ENCODE data around the gene FLOT1. TPM values are rescaled to one million over a fixed set of nuclear protein-coding genes. Genes with fewer than 3 reads are reported as not detected.
"Not testable (repeated sequence)": the region's sequence is repeated elsewhere in the genome, so short reads cannot be mapped to it uniquely, and the experiment has no call there.

FLOT1 gene
- total RNA-seq, 2 donors from 2014 or later: 293 to 319 TPM

DNA sequence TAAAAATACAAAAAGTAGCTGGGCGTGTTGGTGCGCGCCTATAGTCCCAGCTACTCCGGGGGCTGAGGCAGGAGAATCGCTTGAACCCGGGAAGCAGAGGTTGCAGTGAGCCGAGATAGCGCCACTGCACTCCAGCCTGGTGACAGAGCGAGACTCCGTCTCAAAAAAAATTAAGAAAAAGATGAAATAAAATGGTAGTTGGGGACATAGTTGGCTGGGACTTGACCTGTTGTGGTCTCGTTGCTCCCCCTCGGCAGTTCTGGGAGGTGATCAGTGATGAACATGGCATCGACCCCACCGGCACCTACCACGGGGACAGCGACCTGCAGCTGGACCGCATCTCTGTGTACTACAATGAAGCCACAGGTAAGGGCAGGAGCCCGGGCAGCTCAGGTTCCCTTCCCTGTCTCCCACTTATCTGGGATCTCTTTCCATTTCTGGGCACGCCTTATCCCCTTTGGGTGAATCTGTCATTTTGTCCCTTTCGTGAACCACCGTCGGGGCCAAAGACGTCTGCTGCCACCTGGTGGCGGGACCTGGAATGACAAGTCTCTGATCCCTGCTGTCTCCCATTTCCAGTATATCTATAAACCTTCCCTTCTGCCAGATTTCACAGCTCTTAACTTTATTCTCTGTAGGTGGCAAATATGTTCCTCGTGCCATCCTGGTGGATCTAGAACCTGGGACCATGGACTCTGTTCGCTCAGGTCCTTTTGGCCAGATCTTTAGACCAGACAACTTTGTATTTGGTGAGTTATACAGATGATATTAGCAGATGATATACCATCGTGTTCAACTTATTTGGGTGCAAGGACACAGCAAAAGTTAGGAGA is 20.0 kb downstream of the FLOT1 start:
- no peaks in the 10 kb centered on the region for H3K27me3 Mint-ChIP-seq (ENCODE audit: low read depth)
- H3K4me1 Mint-ChIP-seq (ENCODE audit: low read depth): peaks cover 55% of the 10 kb centered on the region
- peaks cover 28 to 50% of the 10 kb centered on the region in 2 donors for H3K36me3 Mint-ChIP-seq (ENCODE audit: insufficient read depth in 2 of 2)

DNA sequence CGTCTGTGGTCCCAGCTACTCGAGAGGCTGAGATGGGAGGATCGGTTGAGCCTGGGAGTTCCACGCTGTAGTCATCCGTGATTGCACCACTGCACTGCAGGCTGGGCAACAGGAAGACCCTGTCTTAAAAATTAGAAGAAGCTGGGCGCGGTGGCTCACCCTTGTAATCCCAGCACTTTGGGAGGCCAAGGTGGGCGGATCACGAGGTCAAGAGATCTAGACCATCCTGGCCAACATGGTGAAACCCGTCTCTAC is 20.5 kb downstream of the FLOT1 start:
- Mint-ChIP-seq H3K36me3 (ENCODE audit: insufficient read depth in 2 of 2) (peaks cover 28 to 53% of the 10 kb centered on the region in 2 donors), H3K4me1 (ENCODE audit: low read depth) (peaks cover 59% of the 10 kb centered on the region), H3K27ac (peak overlapping the region; percentile 99), H3K4me3 (peak overlapping the region; percentile 94 to 96)
- H3K27me3 Mint-ChIP-seq (ENCODE audit: low read depth); ATAC-seq (replicated peaks in 1 of 2); H3K9me3 Mint-ChIP-seq: not testable (repeated sequence)
- peak in 1 of 2 donors; percentile 19 for DNase-seq

More for the DNA sequence above, 20.0 kb downstream of the FLOT1 start:
- Mint-ChIP-seq H3K27ac (peak overlapping the region; percentile 99), H3K9me3 (no peaks in the 10 kb centered on the region), H3K4me3 (peak overlapping the region; percentile 94 to 96)
- ATAC-seq (replicated peaks in 1 of 2) (no peak), DNase-seq (peak; percentile 81 to 88)

DNA sequence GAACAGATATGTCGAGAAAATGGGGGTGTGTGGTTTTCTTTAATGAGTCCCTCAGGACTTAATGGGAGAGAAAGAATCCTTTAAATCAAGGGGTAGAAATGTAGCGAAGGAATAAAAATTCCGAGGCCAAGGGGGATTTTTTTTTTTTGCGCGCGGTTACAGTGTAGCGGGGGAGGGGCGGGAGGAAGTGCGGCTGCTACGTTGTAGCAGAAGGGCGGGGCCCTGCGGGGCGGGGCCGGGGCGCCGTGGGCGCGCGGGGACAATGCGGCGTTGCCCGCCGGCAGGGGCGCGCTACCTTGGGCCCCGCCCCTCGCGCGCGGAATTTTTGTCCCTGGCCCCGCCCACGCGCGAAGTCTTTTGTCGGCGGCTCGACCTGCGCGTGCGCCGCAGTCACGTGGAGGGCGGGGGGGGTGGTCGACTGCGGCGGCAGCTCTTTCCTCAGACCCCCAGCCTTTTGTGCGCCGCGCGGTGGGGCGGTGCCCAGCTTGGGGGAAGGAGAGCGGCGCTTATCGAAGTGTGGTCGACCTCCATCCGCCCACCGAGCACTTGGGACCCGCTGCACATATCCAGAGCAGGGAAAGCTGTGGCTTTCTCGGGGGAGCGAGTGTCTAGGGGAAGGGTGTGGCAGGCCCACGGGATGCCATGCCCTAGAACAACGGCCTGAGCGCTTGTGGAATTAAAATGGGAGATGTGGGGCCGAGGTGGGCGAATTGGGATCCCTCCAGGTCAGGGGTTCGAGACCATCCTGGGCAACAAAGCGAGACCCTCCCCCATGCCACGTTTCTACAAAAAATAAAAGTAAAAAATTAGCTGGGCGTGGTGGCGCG is 21.1 kb downstream of the FLOT1 start:
- H3K36me3 Mint-ChIP-seq (ENCODE audit: insufficient read depth in 2 of 2): peaks cover 32 to 58% of the 10 kb centered on the region in 2 donors
- H3K4me3 Mint-ChIP-seq: peak overlapping the region; percentile 94 to 96
- H3K27ac Mint-ChIP-seq: peak overlapping the region; percentile 99
- DNase-seq (peak; percentile 96 to 98), ATAC-seq (replicated peaks in 1 of 2) (peak; percentile 34 to 37)
- H3K27me3 Mint-ChIP-seq (ENCODE audit: low read depth): no peaks in the 10 kb centered on the region
- no peaks in the 10 kb centered on the region for H3K9me3 Mint-ChIP-seq
- H3K4me1 Mint-ChIP-seq (ENCODE audit: low read depth): peaks cover 64% of the 10 kb centered on the region

- Mint-ChIP-seq H3K27ac (peak overlapping the region; percentile 99), H3K9me3 (no peaks in the 10 kb centered on the region), H3K27me3 (ENCODE audit: low read depth) (no peaks in the 10 kb centered on the region), H3K4me1 (ENCODE audit: low read depth) (peaks cover 71% of the 10 kb centered on the region), H3K36me3 (ENCODE audit: insufficient read depth in 2 of 2) (peaks cover 33 to 64% of the 10 kb centered on the region in 2 donors), H3K4me3 (peak overlapping the region; percentile 94 to 96)
- DNase-seq (peak; percentile 77 to 78), ATAC-seq (replicated peaks in 1 of 2) (no peak)
These were observed 21.7 kb downstream of the FLOT1 start for GRCh38 chr6:30720738-30721197.

DNA sequence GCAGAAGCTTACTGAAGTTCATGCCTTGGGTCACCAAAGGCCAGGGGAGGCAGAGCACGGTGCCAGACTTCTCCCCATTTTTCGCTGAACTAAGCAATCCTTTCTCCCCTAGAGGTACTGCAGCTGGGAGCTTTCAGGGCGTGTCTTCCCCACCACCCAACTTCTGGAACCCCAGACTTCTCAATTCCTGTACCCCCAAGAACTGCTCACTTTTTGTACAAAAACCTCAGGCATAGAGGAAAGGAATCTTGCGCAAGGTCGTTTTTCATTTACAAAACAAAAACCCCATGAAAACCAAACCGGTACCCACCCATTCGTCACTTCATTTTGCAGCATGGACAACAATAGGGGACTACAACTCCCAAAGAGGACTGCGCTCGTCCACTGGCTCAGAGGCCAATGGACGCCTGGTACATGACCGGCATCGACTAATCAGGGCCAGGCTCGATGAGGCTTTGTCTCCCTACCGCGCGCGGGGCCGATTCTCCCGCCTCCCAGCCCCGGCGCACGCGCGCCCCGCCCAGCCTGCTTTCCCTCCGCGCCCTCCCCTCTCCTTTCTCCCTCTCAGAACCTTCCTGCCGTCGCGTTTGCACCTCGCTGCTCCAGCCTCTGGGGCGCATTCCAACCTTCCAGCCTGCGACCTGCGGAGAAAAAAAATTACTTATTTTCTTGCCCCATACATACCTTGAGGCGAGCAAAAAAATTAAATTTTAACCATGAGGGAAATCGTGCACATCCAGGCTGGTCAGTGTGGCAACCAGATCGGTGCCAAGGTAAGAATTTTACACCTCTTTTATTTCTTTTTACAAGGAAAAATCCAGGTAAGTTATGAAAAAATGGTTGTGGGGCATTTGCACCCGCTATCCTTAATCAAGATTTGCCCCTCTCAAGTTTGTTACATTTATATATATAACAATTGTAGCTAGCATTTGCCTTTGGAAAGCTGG is 22.4 kb downstream of the FLOT1 start, which contains the start of gene TUBB:
TUBB (plus strand) TSS at position 562 of the 947 bp plus-strand sequence; CDS start at position 717, 155 bp downstream.
- Mint-ChIP-seq H3K9me3 (no peaks in the 10 kb centered on the region), H3K27ac (peak within 1 kb of the TSS; percentile 99), H3K4me1 (ENCODE audit: low read depth) (peaks cover 75% of the 10 kb centered on the region), H3K36me3 (ENCODE audit: insufficient read depth in 2 of 2) (peaks cover 33 to 63% of the 10 kb centered on the region in 2 donors), H3K4me3 (peak within 1 kb of the TSS; percentile 94 to 96), H3K27me3 (ENCODE audit: low read depth) (no peaks in the 10 kb centered on the region)
- ATAC-seq (replicated peaks in 1 of 2) (peak; percentile 68 to 69), DNase-seq (peak; percentile 95 to 97)

DNA sequence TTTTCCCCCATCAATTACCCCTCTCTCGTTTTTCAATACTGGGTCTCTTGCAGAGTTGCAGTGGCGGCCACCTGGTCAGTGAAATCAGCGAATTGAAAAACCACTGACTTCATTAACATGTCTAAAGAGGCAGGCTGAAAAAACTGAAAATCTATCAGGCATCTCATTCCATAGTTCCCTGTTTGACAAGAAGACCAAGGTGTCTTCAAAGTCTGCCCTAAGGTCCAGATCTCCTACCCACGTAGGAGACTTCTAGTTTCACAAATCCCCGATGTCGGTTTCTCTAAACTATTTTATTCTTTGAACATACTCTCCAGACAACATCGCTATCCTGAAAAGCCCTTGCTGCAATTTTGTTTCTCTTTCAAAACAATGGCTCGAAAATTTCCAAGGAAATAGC is 23.1 kb downstream of the FLOT1 start:
- H3K4me1 Mint-ChIP-seq (ENCODE audit: low read depth): peaks cover 73% of the 10 kb centered on the region
- no peak for DNase-seq
- H3K36me3 Mint-ChIP-seq (ENCODE audit: insufficient read depth in 2 of 2): peaks cover 32 to 62% of the 10 kb centered on the region in 2 donors
- peak overlapping the region; percentile 94 to 96 for H3K4me3 Mint-ChIP-seq
- no peak for ATAC-seq (replicated peaks in 1 of 2)
- H3K27me3 Mint-ChIP-seq (ENCODE audit: low read depth): no peaks in the 10 kb centered on the region
- no peaks in the 10 kb centered on the region for H3K9me3 Mint-ChIP-seq
- H3K27ac Mint-ChIP-seq: peak overlapping the region; percentile 99

DNA sequence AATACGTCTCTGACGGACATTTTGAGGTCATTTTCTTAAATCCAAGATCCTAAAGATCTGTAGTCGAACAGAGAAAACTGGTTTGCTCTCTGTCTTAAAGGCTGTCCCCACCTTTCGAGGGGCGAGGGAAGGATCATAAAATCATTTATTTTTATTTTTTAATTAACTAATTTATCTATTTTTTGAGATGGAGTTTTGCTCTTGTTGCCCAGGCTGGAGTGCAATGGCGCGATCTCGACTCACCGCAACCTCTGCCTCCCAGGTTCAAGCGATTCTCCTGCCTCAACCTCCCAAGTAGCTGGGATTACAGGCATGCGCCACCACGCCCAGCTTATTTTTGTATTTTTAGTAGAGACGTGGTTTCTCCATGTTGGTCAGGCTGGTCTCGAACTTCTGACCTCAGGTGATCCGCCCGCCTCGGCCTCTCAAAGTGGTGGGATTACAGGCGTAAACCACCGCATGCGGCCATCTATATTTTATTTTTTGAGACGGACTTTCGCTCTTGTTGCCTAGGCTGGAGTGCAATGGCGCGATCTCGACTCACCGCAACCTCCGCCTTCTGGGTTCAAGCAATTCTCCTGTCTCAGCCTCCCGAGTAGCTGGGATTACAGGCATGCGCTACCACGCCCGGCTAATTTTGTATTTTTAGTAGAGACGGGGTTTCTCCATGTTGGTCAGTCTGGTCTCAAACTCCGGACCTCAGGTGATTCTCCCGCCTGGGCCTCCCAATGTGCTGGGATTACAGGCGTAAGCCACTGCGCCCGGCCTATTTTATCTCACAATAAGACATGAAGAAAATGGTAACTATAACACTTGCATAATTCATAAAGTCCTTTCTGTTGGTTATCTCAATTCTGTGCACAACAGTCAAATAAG is 24.4 kb downstream of the FLOT1 start:
- not testable (repeated sequence) for H3K9me3 Mint-ChIP-seq; H3K27me3 Mint-ChIP-seq (ENCODE audit: low read depth); DNase-seq; ATAC-seq (replicated peaks in 1 of 2)
- Mint-ChIP-seq H3K4me3 (peak overlapping the region; percentile 94 to 96), H3K27ac (peak overlapping the region; percentile 99), H3K4me1 (ENCODE audit: low read depth) (peaks cover 67% of the 10 kb centered on the region), H3K36me3 (ENCODE audit: insufficient read depth in 2 of 2) (peaks cover 29 to 60% of the 10 kb centered on the region in 2 donors)

DNA sequence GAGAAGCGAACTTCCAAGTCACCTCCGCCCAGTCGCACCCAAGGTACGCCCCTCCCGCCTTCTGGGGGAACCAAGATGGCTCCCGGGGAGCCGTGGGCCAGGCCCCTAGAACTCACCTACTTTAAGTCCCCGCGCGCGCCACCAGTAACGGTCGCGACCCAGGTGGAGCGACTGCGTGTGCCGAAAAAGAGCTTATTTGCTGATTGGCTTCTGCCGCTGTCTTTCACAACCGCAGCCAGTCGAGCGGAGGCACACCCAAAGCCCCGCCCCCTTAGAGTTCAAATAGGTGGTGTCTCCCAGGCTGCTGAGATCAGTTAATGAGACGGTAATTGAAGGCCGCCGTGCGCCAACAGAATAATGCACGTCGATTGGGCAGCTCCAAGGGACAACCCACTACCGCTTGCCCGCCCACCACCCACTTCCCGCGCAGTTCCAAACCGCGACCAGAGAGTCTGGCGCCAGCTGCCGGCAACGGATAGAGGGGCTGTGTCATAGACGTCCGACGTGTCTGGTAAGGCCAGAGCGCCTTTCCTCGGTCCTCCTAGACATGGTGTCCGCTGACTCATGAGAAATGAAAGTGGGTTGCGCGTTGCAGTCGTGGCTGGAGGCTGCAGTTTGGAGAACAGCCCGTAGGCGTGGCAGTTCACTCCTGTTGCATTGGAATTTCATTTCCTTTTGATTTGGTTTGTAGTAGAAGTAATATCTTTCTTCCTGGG is 25.2 kb downstream of the FLOT1 start, which contains the start of gene MDC1:
MDC1 (minus strand) TSS at position 153 of the 716 bp plus-strand sequence. CDS start 2,106 bp downstream, outside the sequence.
- H3K4me1 Mint-ChIP-seq (ENCODE audit: low read depth): peaks cover 67% of the 10 kb centered on the region
- H3K4me3 Mint-ChIP-seq: peak within 1 kb of the TSS; percentile 94 to 96

DNA sequence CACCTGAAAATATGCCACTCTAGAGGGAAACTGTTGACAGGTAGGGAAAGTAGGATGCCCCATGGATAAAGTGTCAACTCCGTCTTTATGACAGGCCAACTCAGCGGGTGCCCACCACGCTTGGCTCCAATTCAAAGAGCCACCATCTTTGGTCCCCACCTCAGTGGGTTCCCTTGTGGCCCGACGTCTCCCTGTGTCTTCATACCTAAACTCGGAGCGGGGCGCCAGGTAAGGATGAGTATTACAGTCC is 25.7 kb downstream of the FLOT1 start:
- ATAC-seq (replicated peaks in 1 of 2) (no peak), DNase-seq (no peak)
- H3K4me1 Mint-ChIP-seq (ENCODE audit: low read depth): peaks cover 68% of the 10 kb centered on the region
- peaks cover 28 to 60% of the 10 kb centered on the region in 2 donors for H3K36me3 Mint-ChIP-seq (ENCODE audit: insufficient read depth in 2 of 2)
- H3K9me3 Mint-ChIP-seq: no peaks in the 10 kb centered on the region
- H3K4me3 Mint-ChIP-seq: peak overlapping the region; percentile 94 to 96
- peak overlapping the region; percentile 98 for H3K27ac Mint-ChIP-seq
- H3K27me3 Mint-ChIP-seq (ENCODE audit: low read depth): no peaks in the 10 kb centered on the region

More for the DNA sequence above, 25.2 kb downstream of the FLOT1 start, which contains the start of gene MDC1:
- no peaks in the 10 kb centered on the region for H3K27me3 Mint-ChIP-seq (ENCODE audit: low read depth)
- no peaks in the 10 kb centered on the region for H3K9me3 Mint-ChIP-seq
- DNase-seq (peak; percentile 99), ATAC-seq (replicated peaks in 1 of 2) (peak; percentile 78 to 80)
- H3K36me3 Mint-ChIP-seq (ENCODE audit: insufficient read depth in 2 of 2): peaks cover 28 to 60% of the 10 kb centered on the region in 2 donors
- H3K27ac Mint-ChIP-seq: peak within 1 kb of the TSS; percentile 98

DNA sequence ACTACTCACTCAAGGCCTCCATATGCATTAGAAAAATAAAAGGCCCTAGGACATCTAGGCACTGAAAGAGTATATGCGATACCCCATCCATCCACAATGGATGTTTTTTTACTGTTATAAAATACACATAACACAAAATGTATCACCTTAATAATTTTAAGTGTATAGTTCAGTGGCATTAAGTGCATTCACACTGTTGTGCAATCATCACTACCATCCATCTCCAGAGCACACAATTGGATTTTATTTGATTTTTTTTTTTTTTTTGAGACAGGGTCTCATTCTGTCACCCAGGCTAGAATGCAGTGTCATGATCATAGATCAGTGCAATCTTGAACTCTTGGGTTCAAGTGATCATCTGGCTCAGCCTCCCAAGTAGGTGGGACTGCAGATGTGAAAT is 28.2 kb downstream of the FLOT1 start:
- DNase-seq: no peak
- Mint-ChIP-seq H3K9me3 (no peaks in the 10 kb centered on the region), H3K27me3 (ENCODE audit: low read depth) (no peaks in the 10 kb centered on the region), H3K36me3 (ENCODE audit: insufficient read depth in 2 of 2) (peaks cover 22 to 59% of the 10 kb centered on the region in 2 donors), H3K4me3 (no peak overlapping the region), H3K27ac (no peak overlapping the region), H3K4me1 (ENCODE audit: low read depth) (peaks cover 71% of the 10 kb centered on the region)
- ATAC-seq (replicated peaks in 1 of 2): no peak

DNA sequence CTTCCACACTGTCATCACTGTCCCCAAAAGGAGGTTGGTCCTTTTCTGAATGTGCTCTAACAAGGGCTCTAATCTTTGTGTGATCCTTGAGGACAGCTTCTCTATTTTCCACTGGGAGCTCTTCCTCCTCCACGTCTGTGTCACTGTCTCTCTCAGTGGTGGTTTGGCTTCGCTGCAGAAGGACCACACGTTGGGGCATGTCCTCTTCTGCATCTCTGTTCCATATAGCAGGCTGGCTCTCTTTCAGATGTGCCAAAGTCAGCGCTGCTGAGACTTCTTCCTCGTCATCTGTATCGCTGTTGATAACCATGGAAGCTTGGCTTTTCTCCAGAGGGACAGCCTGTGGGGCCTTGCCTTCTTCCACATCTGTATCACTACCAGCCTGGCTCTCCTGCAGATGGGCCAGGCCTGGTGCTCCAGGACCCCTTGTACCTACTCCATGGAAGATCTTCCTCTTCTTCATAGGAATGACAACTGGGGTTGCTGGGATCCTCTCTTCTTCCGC is 30.0 kb downstream of the FLOT1 start:
- H3K36me3 Mint-ChIP-seq (ENCODE audit: insufficient read depth in 2 of 2): peaks cover 28 to 66% of the 10 kb centered on the region in 2 donors
- ATAC-seq (replicated peaks in 1 of 2) (no peak), DNase-seq (no peak)
- peak overlapping the region in 1 of 2 donors; percentile 57 for H3K4me3 Mint-ChIP-seq
- H3K27ac Mint-ChIP-seq: peak overlapping the region; percentile 4
- H3K27me3 Mint-ChIP-seq (ENCODE audit: low read depth): no peaks in the 10 kb centered on the region
- peaks cover 62% of the 10 kb centered on the region for H3K4me1 Mint-ChIP-seq (ENCODE audit: low read depth)
- H3K9me3 Mint-ChIP-seq: no peaks in the 10 kb centered on the region

All from activated T-cell treated with anti-CD3 and anti-CD28 coated beads, Interleukin-2, amount 50 U/mL, for 72 hours (primary cell).